Measurements from ENCODE around the gene GRK4. TPM values are rescaled to one million over a fixed set of nuclear protein-coding genes. Genes with fewer than 3 reads are reported as not detected.

Gene GRK4
- total and polyA plus RNA-seq, 2 of the 8 experiments (the other 6 are each of a cell fraction or from before 2014, with no cell fraction given), result 0.77 to 1.8 TPM

GRCh38 chr4:2928242-2929176 lies 34.9 kb upstream of the GRK4 start:
- H3K79me1 ChIP-seq (ENCODE audit: low read depth, low read length), result peaks cover 3% of the 10 kb centered on the region; the same call in 1 of the 2 replicates
- peaks cover 0 to under 1% of the 10 kb centered on the region in 2 experiments; a peak in 2 of 4 replicates for H3K79me2 ChIP-seq (ENCODE audit: control insufficient read depth in 1 of 2, insufficient read depth in 2 of 2, low read length in 2 of 2)
- DNase-seq (ENCODE audit: low read depth in 1 of 2, low spot score in 2 of 2), result no peak
- no peak overlapping the region for H2BK5ac ChIP-seq (ENCODE audit: low read depth, low read length)
- no peak overlapping the region for H2AK5ac ChIP-seq (ENCODE audit: low read depth, low read length)
- WGBS, 2 experiments (ENCODE audit: extremely low coverage in 1 of 2, insufficient coverage in 1 of 2, insufficient read length in 1 of 2, insufficient replicate concordance in 2 of 2, low coverage in 1 of 2, low lambda C conversion rate in 2 of 2, missing lambda C conversion rate in 1 of 2), result 89% methylated on average over 23 of the region's 32 CpGs; no CpG with 5 or more reads in 1 of the 2 experiments
- H4K5ac ChIP-seq (ENCODE audit: insufficient read length, low read depth, low read length), result no peak overlapping the region
- H3K14ac ChIP-seq (ENCODE audit: insufficient read length), result no peak overlapping the region
- H3K56ac ChIP-seq (replicated peaks; ENCODE audit: insufficient read length, low read depth, low read length), result no peak overlapping the region
- H3K36me3 ChIP-seq (ENCODE audit: control insufficient read depth in 2 of 4, insufficient read depth in 4 of 4, low read length in 3 of 4), result peaks cover 4 to 33% (median 24%) of the 10 kb centered on the region in 4 experiments
- no peak for TF ChIP-seq RNF2 (IDR thresholded peaks at IDR 0.05; ENCODE audit: borderline replicate concordance, low read depth, low read length, missing control alignments, poor library complexity, severe bottlenecking)
- TF ChIP-seq POLR2AphosphoS5 (IDR thresholded peaks at IDR 0.05; ENCODE audit: low read depth, low read length), result peak; percentile 30; the same call in 1 of the 2 replicates
- peaks cover 3 to 9% (median 6%) of the 10 kb centered on the region in 4 experiments for H3K4me1 ChIP-seq (replicated peaks in 1 of 4; ENCODE audit: control insufficient read depth in 3 of 4, insufficient read depth in 4 of 4, low read length in 3 of 4)
- no peak overlapping the region for H3K4ac ChIP-seq (replicated peaks; ENCODE audit: insufficient read length, low read depth, low read length)
- H3K23ac ChIP-seq (ENCODE audit: insufficient read length), result no peak overlapping the region
- POLR2A ChIA-PET (ENCODE audit: partially characterized antibody), result interaction anchor here (0.8 to 1.3 kb wide), 6 partner anchors 9 to 134 kb away, joined by 3 to 4 read pairs (median 3); no protein-coding TSS in a partner anchor
- no peak overlapping the region for H3K27ac ChIP-seq (ENCODE audit: low read depth, low read length)
- H3K18ac ChIP-seq (ENCODE audit: extremely low read depth, low read length), result no peak overlapping the region
- H3K9me3 ChIP-seq (ENCODE audit: insufficient read depth in 2 of 2, low read depth in 1 of 2, low read length in 1 of 2), result peaks cover 0 to 3% of the 10 kb centered on the region in 2 experiments; a peak in 1 of 4 replicates
- H3K4me3 ChIP-seq (ENCODE audit: extremely low read depth in 1 of 4, insufficient read depth in 2 of 4, low read depth in 3 of 4, low read length in 4 of 4), result no peak overlapping the region
- H3K9ac ChIP-seq (replicated peaks in 1 of 4; ENCODE audit: extremely low read depth in 1 of 4, low read depth in 3 of 4, low read length in 3 of 4), result no peak overlapping the region
- FAIRE-seq, result no peak
- H2AFZ ChIP-seq (ENCODE audit: low read length), result no peak overlapping the region
- peaks cover 4 to 20% of the 10 kb centered on the region in 2 experiments for H4K20me1 ChIP-seq (replicated peaks in 1 of 2; ENCODE audit: control insufficient read depth in 1 of 2, insufficient read depth in 2 of 2, low read length in 2 of 2)
- H3K27me3 ChIP-seq (replicated peaks in 1 of 4; ENCODE audit: control insufficient read depth in 3 of 4, extremely low read depth in 1 of 4, insufficient read depth in 3 of 4, low read length in 3 of 4), result no peaks in the 10 kb centered on the region
- no peak overlapping the region for H2BK120ac ChIP-seq (replicated peaks; ENCODE audit: low read depth, low read length)
- no peak overlapping the region for H4K8ac ChIP-seq (ENCODE audit: extremely low read depth, insufficient read depth, low read length)
- CTCF ChIA-PET (ENCODE audit: partially characterized antibody), result interaction anchor here (0.6 to 1.7 kb wide), 6 partner anchors 9 to 165 kb away, joined by 3 to 8 read pairs (median 4); no protein-coding TSS in a partner anchor
- no peak overlapping the region for H2BK12ac ChIP-seq (ENCODE audit: low read depth, low read length)
- no peak overlapping the region for H2BK20ac ChIP-seq (ENCODE audit: low read length)
- peaks cover 3% of the 10 kb centered on the region; the same call in 1 of the 2 replicates for H3K23me2 ChIP-seq (ENCODE audit: low read depth, low read length)
- H2BK15ac ChIP-seq (ENCODE audit: low read length), result no peak overlapping the region
- H4K91ac ChIP-seq (replicated peaks; ENCODE audit: insufficient read length, low read length), result no peak overlapping the region
- H3K4me2 ChIP-seq (ENCODE audit: insufficient read depth in 1 of 2, low read depth in 2 of 2, low read length in 2 of 2), result no peak overlapping the region
